ENCODE data around the gene ELAVL4. TPM values are rescaled to one million over a fixed set of nuclear protein-coding genes. Genes with fewer than 3 reads are reported as not detected.

ELAVL4 gene
- polyA plus RNA-seq, 3 donors: 3.0 to 4.6 (median 3.9) TPM

DNA sequence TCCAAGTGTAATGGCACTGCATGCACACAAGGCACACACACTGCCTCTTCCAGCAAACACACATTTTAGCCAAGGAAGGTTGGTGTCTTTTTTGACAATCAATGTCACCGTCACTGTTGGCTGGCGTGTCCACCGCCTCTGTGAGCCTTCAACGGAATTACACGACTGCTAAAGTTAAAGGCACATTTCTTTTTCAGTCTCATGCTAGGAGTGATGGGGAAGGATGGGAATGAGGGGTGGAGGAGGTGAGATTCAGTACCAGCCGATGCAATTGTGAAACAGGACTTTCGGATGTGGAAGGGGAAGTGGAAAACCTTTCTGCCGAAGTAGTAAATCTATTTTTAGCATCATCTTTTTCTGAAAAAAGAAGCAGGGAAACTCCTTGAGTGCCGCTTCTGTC lies 1.4 kb downstream of the ELAVL4 start:
- DNase-seq (ENCODE audit: extremely low read depth in 1 of 11, low read depth in 9 of 11, low spot score in 4 of 11): no peak

DNA sequence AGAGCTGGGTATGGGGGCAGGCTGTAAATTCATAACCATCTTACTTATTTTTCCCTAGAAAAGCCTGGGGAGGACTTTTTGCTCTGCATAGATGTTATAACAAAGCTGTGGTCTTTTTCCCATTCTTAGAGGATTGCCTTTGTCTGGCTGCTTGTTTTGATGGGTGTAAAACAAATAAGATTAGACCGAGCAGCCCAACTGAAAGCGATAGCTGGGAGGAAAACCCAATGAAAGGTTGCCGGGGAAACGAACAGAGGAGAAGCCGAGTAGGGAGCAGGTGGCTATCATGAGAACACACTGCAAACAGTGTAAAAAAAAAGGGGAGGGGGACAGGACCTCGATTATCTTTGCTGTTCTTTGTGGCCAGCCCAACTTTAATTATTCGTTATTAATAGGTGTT lies 1.9 kb downstream of the ELAVL4 start:
- DNase-seq (ENCODE audit: extremely low read depth in 1 of 11, low read depth in 9 of 11, low spot score in 4 of 11): peak in 2 of 11 donors; percentile 9 to 20

DNA sequence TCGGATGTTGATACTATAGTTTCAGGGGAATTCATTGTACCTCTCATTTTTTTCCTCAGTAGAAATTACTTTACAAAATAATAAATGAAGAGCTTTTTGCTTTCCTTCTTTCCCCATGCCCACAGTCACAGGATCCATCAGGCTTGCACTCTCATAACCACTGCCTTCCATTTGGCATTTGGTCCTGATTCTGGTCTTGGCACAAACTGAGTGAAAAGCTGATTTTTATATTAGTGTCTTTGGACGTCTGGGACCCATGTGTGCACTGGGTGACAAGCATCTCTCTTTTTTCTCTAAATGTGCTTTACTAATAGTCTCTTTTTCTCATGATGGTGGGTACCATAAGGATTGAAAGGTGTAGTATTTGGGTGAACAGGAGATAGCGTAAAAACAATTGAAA lies 2.8 kb downstream of the ELAVL4 start:
- no peak for DNase-seq (ENCODE audit: extremely low read depth in 1 of 11, low read depth in 9 of 11, low spot score in 4 of 11)

DNA sequence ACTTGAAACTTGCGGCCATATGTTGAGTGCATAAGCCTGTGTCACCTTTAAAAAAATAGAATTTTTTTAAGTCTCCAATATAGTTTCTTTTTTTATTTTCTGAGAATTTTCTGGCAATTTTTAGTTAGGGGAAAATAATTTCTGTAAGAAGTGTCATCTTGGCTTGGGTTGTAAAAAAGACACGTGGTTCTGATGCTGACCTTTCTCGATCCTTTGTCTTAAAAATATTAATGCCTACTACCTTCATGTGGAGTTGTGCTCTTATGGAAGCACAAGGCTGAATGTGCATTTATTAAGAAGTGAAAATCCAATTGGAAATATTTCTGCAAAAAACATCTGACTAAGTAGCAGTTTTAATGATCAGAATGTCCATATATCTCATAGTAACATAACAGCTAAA lies 3.5 kb downstream of the ELAVL4 start:
- DNase-seq (ENCODE audit: extremely low read depth in 1 of 11, low read depth in 9 of 11, low spot score in 4 of 11): no peak

DNA sequence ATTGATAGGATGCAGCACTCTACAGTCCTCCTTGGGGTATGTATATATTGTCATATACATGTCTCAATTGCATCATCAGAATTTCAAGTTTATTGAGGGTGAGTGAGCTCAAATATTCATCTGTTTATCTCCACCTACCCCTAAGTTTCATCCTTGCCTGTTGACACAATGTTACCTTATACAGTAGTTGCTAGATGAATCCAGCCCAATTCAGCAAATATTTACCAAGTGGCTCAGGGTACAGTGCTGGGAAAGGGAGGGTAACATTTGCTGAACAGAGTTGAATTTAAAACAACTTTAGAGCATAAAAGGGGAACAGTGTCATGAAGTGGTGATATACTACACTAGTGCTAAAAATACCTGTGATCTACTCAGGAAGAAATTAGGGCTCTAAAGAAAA lies 14.4 kb downstream of the ELAVL4 start:
- no peak for DNase-seq (ENCODE audit: extremely low read depth in 1 of 11, low read depth in 9 of 11, low spot score in 4 of 11)

DNA sequence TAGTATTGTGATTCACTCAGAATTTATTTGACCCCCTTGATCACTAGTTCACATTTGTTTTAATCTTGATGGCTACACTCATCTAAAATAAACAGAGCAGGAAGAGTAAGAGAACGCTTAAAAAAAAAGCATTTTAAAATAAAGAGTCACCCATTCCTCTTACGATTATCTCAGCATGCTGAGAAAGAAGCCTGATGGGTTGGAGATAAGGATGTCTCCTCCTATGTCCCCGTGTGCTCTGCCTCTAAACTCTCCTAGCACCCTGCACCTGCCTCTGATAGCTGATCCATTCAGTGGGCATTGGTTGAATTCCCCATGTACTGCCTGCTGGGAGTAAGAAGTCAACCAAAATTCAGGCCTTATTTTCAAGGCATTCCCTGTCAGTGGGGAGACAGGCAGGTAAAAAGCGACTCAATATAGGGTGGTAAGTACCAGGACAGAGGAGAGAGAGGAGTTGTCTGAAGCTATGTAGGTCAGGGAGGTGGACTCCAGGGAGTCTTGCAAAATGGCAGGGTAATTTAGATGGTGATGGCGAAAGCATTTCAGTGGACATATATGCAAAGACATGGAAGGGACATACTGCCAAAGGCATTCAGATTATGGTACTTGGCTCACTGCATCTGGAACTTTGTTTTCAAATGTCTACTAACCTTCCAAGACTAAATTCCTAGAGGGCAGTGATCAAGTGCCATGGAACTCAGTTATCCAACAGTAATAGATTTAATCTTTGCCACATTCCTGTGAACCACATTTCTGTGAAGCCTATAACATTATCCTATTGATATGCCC lies 18.4 kb downstream of the ELAVL4 start:
- no peak for DNase-seq (ENCODE audit: extremely low read depth in 1 of 11, low read depth in 9 of 11, low spot score in 4 of 11)

DNA sequence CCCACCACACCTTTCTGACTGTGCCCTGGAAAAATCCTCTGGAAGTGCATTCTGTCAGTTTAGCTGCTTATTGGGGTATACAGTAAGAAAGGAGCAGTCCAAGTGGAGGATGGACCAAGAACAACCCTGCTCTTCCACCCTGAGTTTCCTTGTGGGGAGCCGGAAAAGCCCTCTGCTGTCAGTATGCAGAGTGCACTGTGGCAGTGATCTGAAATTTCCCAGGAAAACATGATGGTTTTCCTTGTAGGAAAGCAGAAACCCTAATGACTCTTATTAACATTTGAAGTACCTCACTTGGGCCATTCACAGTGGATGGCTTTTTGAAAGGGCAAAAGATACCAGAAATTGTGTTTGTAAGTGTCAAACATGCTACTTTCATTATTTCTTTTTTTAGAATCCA lies 20.5 kb downstream of the ELAVL4 start:
- DNase-seq (ENCODE audit: extremely low read depth in 1 of 11, low read depth in 9 of 11, low spot score in 4 of 11): no peak

DNA sequence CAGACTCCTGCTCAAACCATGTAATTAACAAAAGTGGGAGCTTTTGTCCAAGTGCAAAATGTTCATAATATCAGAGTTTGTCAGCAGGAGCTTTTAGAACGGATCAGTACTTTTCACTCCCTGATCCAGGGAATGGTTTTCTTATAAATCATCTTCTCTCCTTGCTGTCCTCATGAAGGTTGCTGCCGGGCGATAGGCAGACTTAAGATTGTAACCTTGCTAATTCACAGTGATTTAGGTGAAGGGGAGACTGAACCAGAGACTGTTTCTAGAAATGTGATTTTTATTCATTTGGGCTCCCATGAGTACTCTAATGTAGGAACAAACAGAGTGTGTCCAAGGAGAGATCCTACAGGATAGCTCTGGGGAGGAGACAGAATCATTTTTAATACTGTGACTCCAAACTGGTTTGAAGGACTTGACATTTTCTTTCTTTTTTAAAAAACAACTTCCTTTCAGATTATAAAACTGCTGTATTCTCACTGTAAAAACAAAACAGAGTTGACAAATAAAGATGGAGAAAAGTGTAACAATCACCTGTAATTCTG lies 23.7 kb downstream of the ELAVL4 start:
- DNase-seq (ENCODE audit: extremely low read depth in 1 of 11, low read depth in 9 of 11, low spot score in 4 of 11): no peak

DNA sequence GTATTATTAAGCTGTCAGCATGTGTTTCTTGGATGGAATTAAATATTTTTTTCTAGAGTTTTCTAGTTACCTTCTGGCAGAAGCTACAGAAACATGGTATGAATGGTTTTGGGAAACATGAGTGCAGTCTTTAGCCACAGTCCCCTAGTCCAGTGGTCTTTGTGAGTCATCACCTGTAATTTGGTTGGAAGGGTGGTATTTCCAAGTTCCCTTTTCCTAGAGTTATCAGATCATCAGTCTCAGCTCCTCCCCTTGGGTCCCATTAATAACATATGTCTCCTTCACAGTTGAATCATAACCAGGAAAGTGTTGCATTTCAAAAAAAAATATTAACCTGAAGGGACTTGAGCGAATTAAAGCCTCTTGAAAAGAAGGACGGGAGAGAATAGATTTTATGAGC lies 27.0 kb downstream of the ELAVL4 start:
- DNase-seq (ENCODE audit: extremely low read depth in 1 of 11, low read depth in 9 of 11, low spot score in 4 of 11): no peak

DNA sequence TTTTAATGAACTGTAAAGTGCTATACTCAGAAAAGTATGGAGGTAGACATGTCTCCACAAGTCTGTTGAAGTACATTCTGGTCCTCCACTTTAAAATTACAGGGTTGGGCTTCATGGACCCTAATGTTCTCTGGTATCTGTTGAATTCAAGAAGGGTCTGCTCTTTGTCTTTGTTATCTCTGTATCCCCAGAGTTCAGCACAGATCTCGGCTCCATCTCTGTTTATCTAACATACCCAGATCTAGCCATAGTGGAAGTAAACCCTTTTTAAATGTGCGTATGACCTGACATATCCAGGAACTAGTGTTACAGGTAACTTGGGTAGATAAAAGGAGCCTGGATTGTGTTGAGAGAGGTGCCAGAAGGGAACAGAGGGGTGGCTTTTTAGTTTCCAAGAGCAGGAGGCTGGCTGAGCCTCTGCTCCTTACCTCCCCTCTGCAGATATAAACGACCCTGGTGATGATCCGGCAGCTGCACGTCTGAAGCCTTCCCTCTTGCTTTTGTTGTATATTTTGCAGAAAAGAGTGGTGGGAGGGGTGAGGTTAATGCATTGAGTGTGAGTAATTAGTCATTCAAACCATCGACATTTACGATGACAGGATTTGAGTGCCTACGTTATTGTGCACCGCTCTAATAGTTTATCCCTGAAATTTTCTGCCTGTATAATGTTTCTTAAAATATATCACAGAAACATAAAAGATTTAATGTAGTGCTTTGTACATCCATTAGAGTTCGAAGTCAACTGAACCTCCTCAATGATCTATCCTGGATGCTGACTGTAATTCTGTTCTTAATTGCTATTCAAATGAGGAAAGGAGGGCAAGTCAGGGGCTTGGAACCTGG lies 30.8 kb downstream of the ELAVL4 start:
- no peak for DNase-seq (ENCODE audit: extremely low read depth in 1 of 11, low read depth in 9 of 11, low spot score in 4 of 11)

DNA sequence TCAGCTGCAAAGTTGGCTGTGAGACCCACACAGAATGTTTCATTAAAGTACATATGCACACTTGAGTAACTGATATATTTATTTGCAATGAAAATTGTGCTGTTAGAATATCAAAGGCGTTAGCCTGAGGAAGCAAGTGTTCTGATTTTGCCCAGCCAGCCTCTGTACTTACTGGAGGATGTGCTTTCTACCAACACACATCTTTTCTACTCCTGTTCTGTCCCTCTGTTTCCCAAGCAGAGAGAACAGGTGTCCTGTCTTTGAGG lies 31.4 kb downstream of the ELAVL4 start:
- DNase-seq (ENCODE audit: extremely low read depth in 1 of 11, low read depth in 9 of 11, low spot score in 4 of 11): no peak

DNA sequence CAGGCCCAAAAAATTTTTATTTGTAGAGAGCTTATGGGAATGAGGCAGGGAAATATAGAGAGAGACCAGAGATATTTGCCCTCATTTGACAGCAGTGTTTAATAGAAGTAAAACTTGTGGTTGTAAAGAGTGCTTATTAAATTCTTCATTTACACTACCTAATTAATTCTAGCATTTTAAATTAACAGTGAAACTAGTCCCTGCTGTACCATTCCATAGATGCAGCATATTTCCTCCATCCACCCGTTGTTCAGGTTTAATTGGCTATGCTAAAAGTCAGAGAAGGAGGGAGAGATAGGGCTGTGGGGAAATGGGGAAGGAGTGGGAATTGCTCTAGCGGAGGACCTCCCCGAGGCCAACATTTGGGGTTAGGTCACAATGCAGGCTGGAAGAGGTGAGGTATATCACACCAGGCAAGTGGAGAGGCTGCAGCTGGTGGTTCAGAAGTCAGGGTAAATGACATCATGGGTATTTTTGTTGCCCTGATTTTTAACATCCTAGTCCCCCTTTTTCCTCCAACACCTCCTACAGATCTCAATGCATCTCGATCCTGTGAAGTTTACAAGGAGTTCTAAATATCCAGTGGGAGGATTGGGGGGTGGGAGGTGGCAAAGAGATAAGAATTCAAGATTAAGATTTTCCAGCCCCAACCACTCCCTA lies 38.6 kb downstream of the ELAVL4 start:
- no peak for DNase-seq (ENCODE audit: extremely low read depth in 1 of 11, low read depth in 9 of 11, low spot score in 4 of 11)

DNA sequence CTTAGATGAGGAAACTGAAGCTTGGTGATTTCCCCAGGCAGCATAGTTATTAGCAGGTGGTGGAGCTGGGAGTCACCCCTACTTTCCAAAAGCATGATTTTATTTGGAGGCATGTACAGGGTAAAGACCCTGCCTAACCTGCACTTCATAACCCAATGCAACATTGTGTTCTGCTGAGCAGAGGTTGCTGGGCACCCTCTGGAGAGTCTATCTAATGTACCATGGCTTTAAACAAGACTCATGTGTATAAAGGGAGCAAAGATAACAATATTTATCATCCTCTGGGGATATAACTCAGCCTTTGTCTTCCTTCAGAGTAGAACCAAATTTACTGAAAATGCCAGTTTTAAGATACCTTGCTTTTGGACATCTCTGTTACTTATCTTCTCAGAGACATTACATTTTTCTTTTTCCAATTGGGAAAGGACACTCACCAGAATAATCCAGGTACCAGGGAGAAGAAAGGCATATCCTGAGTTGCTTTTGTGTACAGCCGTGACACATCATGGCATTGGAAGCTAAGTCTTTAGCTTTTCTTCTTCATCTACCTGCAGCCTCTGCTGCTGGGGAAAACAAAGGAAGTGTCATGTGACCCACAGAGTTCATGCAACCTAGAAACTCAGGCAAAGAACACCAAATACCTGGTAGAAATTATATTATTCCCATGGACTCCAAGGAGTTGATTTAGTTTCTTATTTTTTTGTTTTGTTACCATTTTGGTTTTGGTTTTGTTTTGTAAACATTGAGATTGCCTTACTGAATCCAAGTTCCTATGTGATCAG lies 39.6 kb downstream of the ELAVL4 start:
- no peak for DNase-seq (ENCODE audit: extremely low read depth in 1 of 11, low read depth in 9 of 11, low spot score in 4 of 11)

DNA sequence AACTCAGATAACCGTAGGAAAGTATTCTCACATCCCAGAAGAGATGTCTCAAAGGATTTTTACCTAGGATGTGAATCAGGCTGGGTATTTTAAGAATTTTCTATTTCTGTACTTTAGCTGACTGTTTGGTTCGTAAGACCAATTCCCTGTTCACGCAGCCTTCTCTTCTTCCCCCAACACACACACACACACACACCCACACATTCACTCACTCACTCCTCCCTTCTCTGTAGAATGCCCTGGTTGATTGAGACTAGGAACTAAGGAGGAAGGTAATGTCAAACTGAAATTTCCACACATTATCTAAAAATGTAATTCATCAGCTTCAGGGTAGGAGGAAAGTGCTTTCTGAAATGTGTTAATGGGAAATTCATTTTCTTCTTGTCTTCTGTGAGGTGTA lies 43.5 kb downstream of the ELAVL4 start:
- no peak for DNase-seq (ENCODE audit: extremely low read depth in 1 of 11, low read depth in 9 of 11, low spot score in 4 of 11)

DNA sequence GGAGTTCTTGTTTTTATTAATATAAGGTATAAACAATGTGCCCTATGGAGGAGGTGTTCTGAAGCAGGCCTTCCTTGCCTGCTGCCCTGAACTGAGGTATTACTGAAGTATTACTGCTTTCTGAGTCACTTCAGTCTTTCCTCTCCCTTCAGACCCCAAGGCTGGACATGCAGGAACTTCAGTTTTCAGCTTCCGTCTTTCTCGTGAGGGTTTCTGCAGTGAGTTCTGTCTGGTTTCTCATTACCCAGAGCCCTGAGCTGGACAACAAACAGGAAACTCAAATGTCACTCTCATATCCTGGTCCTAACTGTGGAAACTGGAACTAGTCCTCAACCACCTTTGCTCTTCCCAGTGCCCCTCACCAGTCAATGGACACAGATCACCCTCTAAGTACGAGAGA lies 46.8 kb downstream of the ELAVL4 start:
- no peak for DNase-seq (ENCODE audit: extremely low read depth in 1 of 11, low read depth in 9 of 11, low spot score in 4 of 11)

DNA sequence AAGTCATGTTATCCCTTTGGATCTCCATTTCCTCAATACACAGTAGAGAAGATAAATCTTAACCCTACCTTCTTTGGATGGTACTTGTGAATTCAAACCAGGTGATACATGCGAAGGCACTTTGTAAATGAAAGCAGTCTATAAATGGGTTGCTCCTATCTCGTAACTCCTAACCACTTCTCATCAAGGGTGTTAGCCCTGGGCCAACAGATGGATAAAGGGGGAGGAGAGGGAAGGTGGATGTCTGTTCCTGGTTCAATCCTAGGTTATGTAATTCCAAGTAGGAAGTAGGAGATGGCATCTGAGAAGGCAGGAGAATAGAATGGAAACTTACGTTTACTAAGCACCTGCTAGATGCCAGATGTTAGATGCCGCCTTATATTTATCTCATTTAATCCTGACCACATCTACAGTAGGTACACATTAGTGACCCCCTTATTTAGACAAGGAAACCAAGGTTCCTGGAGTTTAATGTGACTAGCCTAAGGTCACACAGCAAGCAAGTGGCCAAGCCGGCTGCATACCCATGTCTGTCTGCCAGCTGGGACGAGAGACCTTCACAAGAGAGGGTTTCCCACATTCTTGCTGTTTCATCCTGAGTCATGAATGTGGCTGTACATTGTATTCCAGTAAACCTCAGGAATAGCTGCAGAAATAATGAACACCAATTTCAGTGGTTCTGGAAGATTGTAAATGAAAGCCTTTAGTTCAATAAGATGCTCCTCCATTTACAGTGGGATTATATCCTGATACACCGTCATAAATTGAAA lies 47.7 kb downstream of the ELAVL4 start:
- no peak for DNase-seq (ENCODE audit: extremely low read depth in 1 of 11, low read depth in 9 of 11, low spot score in 4 of 11)

DNA sequence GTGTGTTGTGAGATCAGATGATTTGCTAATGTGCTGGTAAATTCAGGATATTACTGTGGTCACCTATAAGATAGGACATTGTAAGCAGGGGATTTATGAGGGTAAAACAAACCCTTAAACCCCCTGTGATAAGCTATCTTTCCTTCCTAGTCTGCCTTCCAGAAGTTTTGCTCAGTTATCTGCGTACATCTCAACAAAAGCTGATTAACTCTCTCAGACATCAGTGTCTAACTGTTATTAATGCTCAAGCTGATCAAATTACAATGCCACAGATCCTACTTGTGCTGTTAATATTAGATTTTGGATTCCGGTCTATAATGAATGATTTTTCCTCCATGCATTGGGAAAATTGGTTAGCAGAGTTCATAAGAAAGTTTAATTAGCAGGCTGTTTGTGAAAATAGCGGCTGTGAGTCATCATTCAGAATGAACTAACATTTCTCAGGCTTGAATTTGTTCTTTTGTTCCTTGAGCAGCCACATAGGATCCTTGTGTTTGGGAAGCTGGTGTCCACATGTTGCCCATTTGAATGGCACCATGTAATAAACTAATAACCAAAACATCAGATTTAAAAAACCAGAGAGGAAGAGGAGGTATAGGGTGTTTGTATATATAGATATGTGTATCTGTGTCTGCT lies 48.7 kb downstream of the ELAVL4 start:
- DNase-seq (ENCODE audit: extremely low read depth in 1 of 11, low read depth in 9 of 11, low spot score in 4 of 11): no peak

DNA sequence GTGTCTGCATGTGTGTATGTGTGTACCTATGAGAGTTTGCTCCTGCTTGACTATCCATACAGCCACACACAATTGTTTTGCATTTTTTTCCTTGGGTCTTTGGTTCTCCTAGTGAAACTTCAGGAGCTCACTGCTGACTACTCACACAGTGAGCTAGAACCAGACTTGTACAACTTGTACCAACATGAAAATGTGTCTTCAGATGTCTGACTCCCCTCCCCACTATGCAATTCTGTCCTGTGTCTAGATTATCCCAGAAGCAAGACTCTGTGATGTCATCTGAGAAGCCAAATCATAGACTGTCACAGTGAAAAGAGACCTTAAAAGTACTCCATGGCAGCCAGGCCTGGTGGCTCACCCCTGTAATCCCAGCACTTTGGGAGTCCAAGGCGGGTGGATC lies 49.7 kb downstream of the ELAVL4 start:
- no peak for DNase-seq (ENCODE audit: extremely low read depth in 1 of 11, low read depth in 9 of 11, low spot score in 4 of 11)

All from renal cortex interstitium (tissue), 11 donors.